ENCODE data around the gene KCNS3. TPM values are rescaled to one million over a fixed set of nuclear protein-coding genes. Genes with fewer than 3 reads are reported as not detected.
A peak's percentile ranks its signal among the peaks of the same experiment; 100 is the strongest.

KCNS3 gene, protein sequence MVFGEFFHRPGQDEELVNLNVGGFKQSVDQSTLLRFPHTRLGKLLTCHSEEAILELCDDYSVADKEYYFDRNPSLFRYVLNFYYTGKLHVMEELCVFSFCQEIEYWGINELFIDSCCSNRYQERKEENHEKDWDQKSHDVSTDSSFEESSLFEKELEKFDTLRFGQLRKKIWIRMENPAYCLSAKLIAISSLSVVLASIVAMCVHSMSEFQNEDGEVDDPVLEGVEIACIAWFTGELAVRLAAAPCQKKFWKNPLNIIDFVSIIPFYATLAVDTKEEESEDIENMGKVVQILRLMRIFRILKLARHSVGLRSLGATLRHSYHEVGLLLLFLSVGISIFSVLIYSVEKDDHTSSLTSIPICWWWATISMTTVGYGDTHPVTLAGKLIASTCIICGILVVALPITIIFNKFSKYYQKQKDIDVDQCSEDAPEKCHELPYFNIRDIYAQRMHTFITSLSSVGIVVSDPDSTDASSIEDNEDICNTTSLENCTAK
- total RNA-seq, result not detected

DNA sequence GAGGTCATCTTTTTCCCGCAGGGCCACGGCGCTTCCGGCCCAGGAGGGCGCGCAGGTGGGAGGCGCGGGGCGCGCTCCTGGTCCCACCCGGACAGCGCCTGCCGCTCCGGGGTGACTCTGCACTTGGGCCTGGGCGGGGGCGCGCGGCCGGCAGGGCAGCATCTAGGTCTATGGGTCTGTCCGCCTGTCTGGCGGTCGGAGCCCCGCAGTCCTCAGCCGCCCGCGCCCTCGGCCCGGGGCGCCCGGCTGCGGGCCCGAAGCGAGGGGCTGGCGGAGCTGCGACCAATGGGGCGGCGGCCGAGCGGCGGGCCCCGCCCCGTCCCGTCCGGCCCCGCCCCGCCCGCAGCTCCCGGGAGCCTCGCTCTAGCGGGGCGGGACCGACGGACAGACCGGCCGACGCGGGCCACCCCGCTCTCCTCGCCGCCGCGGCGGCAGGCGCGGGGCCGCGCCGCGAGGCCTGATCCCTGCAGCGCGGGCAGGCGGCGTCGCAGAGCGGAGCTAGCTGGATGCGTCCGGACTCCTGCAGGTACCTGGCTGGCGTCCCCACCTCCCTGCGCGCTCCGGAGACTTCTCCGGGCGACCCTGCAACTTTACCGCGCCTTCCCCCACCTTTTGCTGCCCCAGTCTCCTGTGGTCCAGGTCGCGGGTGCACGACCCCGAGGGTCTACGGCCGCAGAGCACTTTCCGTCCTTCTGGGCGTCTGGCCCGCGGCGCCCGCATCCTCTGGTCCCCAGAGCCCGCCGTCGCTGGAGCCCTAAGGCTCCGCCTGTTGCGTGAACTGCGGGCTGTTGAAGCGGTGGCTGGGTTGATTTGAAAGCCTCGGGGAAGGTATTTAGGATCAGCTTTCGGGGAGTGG is at the start of gene KCNS3:
TSS of gene KCNS3 (plus strand) at position 387 of the 856 bp plus-strand sequence. CDS start 52,342 bp downstream, outside the sequence.
- Mint-ChIP-seq H3K9me3 (peaks cover 0 to 2% of the 10 kb centered on the region in 2 donors), H3K27ac (no peak within 1 kb of the TSS), H3K4me3 (peak within 1 kb of the TSS; percentile 82 to 87), H3K27me3 (ENCODE audit: low read depth) (peaks cover 87% of the 10 kb centered on the region), H3K4me1 (ENCODE audit: low read depth) (peaks cover 8% of the 10 kb centered on the region), H3K36me3 (ENCODE audit: insufficient read depth in 2 of 2) (no peaks in the 10 kb centered on the region)
- peak; percentile 4 to 23 for DNase-seq
- peak; percentile 82 to 86 for ATAC-seq (replicated peaks in 1 of 2)

DNA sequence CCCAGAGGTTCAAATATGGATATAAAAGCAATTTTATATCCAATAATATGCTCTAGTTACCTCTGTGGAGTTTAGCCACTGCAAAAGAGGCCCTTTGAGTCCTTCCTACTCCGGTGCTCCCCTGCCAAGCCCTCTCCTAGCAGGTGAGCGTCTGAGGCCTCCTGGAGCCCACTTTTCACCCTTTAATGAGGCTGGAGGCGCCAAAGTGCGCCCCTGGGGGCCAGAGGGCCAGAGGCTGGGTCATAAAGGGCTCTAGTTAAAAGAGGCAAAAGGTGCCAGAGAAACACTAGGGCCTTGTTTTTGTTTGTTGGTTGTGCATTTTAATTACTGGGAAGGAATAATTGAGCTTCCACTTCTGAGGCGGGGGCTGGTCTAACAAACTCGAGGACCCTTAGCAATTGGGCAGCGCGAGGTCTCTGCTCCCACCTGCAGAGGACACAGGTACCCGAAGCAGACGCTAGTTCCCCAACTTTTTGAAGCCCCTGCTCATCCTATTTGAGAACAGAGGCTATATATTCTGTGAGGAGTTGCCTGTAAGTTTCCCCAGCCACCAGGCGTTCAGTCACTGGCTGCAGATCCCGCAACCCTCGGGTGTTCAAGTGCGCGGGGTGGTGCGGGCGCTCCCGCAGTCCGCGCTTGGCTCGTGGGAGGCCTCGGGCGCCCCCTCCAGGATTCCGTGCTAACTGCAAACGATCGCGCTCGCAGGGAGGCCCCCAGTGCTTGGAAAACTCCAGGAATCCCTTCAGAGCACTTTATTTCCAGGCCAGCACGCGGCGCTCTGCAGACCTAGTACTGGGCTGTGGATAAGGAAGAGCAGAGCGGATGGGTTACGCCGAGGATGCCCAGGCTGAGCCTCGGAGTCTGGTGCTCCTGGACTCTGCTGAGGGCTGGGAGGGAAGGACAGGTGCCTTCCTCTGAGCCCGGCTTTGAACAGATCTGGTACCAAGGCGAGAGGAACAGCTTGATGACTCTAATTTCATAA is 48.1 kb upstream of the KCNS3 start:
- H3K9me3 Mint-ChIP-seq, result no peaks in the 10 kb centered on the region
- peak overlapping the region; percentile 17 to 33 for H3K4me3 Mint-ChIP-seq
- H3K4me1 Mint-ChIP-seq (ENCODE audit: low read depth), result peaks cover 5% of the 10 kb centered on the region
- H3K27me3 Mint-ChIP-seq (ENCODE audit: low read depth), result peaks cover 42% of the 10 kb centered on the region
- DNase-seq, result peak; percentile 47 to 66
- no peak overlapping the region for H3K27ac Mint-ChIP-seq
- ATAC-seq (replicated peaks in 1 of 2), result peak; percentile 54 to 66
- no peaks in the 10 kb centered on the region for H3K36me3 Mint-ChIP-seq (ENCODE audit: insufficient read depth in 2 of 2)

DNA sequence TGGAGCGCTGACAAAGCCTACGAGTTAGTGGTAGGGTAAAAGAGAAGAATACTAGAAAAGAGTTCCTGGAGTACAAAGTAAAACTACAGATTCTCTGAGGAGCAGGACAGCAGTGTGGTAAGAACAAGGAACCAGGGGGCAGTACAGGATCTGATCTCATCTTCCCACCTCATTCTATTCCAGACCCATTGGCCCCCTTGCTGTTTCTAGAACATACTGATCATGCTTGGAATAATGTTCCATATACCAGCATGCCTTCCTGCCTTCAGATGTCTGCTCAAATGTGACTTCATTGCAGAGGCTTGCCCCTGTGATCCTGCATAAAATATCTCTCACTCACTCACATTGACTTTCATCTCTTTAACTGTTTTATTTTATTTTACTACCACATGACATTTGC is 43.0 kb upstream of the KCNS3 start:
- no peak overlapping the region for H3K27ac Mint-ChIP-seq
- peaks cover 16% of the 10 kb centered on the region for H3K27me3 Mint-ChIP-seq (ENCODE audit: low read depth)
- H3K4me1 Mint-ChIP-seq (ENCODE audit: low read depth), result peaks cover 3% of the 10 kb centered on the region
- no peak overlapping the region for H3K4me3 Mint-ChIP-seq
- no peaks in the 10 kb centered on the region for H3K9me3 Mint-ChIP-seq
- ATAC-seq (replicated peaks in 1 of 2) (no peak), DNase-seq (no peak)
- H3K36me3 Mint-ChIP-seq (ENCODE audit: insufficient read depth in 2 of 2), result no peaks in the 10 kb centered on the region

DNA sequence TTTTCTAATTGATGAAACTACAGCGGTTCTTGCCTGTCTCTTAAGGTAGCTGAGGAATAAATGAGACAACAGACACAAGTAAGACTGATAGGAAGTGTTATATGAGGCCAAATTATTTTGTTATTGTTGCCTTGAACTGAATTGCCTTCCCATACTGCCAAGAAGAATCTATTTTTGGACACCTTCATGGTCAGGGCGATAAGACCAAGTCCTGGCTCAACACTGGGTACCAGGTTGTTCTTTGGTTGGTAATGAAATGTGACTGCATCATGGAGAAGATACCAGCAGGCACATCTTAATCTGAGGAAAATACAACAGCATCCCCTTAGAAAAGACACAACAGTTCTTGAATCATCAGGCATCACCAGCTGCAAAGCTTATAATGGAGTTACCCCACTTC is 38.5 kb upstream of the KCNS3 start:
- Mint-ChIP-seq H3K9me3 (no peaks in the 10 kb centered on the region), H3K4me1 (ENCODE audit: low read depth) (no peaks in the 10 kb centered on the region), H3K4me3 (no peak overlapping the region), H3K27ac (no peak overlapping the region), H3K36me3 (ENCODE audit: insufficient read depth in 2 of 2) (no peaks in the 10 kb centered on the region), H3K27me3 (ENCODE audit: low read depth) (peaks cover 8% of the 10 kb centered on the region)
- ATAC-seq (replicated peaks in 1 of 2), result no peak
- no peak for DNase-seq

DNA sequence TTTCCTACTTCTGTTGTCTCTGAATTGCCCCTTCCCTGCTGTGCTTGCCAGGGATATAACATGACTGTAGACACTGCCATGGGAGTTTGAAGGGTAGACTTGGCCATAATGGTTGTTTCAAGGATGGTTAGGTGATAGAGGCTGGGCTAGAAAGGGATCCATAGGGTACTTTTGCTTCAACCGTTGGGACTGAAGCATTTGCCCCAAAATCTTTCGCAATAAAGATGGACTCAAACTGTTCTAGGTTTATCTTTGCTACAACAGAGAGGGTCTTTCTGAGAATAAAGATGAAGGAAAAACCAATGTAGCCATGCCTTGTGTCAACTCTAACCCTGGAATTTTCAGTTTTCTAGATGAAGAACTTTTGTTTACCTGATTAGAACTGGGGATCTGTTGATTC is 35.0 kb upstream of the KCNS3 start:
- ATAC-seq (replicated peaks in 1 of 2) (no peak), DNase-seq (no peak)
- Mint-ChIP-seq H3K4me1 (ENCODE audit: low read depth) (no peaks in the 10 kb centered on the region), H3K27ac (no peak overlapping the region), H3K36me3 (ENCODE audit: insufficient read depth in 2 of 2) (no peaks in the 10 kb centered on the region), H3K27me3 (ENCODE audit: low read depth) (peaks cover 8% of the 10 kb centered on the region), H3K9me3 (no peaks in the 10 kb centered on the region), H3K4me3 (no peak overlapping the region)

DNA sequence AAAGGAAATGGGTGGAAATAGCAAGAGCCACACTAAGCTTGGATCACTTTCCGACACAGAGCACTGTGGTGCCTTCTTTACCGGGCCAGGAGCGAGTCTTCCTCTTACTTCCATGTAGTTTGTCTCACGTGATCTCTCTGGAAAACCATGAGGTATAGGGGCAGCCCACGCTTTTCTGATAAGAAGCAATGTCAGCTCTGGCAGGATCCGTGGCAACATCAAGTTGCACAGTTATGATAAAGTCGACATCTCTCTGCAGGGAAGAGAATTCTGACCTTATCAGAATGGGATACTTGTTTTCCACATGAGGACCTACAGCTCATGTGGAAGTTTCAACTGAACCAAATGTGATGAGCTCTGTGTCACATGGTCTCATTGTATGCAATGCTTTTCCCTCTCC is 32.7 kb upstream of the KCNS3 start:
- ATAC-seq (replicated peaks in 1 of 2) (no peak), DNase-seq (no peak)
- Mint-ChIP-seq H3K9me3 (no peaks in the 10 kb centered on the region), H3K27ac (no peak overlapping the region), H3K4me3 (no peak overlapping the region), H3K36me3 (ENCODE audit: insufficient read depth in 2 of 2) (no peaks in the 10 kb centered on the region), H3K4me1 (ENCODE audit: low read depth) (no peaks in the 10 kb centered on the region), H3K27me3 (ENCODE audit: low read depth) (peaks cover 8% of the 10 kb centered on the region)

DNA sequence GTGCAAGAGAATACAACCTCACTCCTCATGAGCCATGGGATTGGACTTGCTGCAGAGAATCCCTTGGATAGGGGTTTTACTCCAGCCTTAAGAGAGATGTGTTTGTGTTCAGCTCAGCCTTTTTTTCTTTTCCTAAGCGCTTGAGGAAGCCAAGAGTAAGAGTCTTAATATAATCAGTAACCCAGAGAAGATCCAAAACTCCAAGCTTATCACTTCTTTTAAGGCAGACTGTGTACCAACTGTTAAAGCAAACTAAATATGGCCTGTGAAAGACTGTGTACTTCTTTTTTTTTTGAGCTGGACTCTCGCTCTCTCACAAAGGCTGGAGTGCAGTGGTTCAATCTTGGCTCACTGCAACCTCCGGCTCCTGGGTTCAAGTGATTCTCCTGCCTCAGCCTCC is 31.8 kb upstream of the KCNS3 start:
- no peaks in the 10 kb centered on the region for H3K4me1 Mint-ChIP-seq (ENCODE audit: low read depth)
- no peak overlapping the region for H3K27ac Mint-ChIP-seq
- H3K27me3 Mint-ChIP-seq (ENCODE audit: low read depth), result peaks cover 8% of the 10 kb centered on the region
- no peaks in the 10 kb centered on the region for H3K36me3 Mint-ChIP-seq (ENCODE audit: insufficient read depth in 2 of 2)
- ATAC-seq (replicated peaks in 1 of 2), result no peak
- H3K4me3 Mint-ChIP-seq, result no peak overlapping the region
- no peak for DNase-seq
- H3K9me3 Mint-ChIP-seq, result no peaks in the 10 kb centered on the region

DNA sequence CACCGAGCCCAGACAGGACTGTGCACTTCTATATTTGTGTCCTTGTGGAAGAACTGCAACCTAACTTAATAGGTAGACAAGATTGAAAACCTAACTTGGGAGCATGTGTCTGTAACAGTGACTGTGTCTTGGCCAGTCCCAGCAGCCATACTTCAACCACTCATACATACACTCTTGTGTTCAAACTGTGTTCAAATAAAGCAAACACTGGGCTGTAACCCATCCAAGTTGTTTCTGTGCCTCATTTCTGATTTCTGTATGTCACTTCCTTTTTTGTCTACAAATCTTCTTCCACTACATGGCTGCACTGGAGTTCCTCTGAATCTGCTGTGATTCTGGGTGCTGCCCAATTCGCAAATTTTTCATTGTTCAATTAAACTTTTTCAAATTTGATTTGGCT is 31.2 kb upstream of the KCNS3 start:
- H3K36me3 Mint-ChIP-seq (ENCODE audit: insufficient read depth in 2 of 2), result no peaks in the 10 kb centered on the region

DNA sequence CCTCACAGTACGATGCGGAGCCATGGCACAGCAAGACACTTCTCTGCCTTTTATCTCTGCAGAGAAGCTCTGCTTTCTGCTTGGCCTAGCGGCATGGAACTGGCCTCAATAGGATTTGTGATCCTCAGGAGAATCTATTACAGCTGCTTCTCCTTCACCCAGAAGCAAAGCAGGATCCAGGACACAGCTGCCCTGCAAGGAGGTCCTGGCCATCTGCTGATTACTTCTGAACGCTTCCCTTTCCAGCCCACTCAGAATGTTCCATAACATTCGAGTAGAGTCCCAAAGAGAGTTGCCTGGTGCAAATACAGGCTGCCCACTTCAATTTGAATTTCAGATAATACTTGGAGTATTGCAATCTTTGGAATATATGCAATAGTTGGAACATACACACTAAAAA is 29.2 kb upstream of the KCNS3 start:
- DNase-seq (no peak), ATAC-seq (replicated peaks in 1 of 2) (no peak)
- Mint-ChIP-seq H3K27me3 (ENCODE audit: low read depth) (no peaks in the 10 kb centered on the region), H3K9me3 (no peaks in the 10 kb centered on the region), H3K4me1 (ENCODE audit: low read depth) (no peaks in the 10 kb centered on the region), H3K4me3 (no peak overlapping the region), H3K27ac (no peak overlapping the region), H3K36me3 (ENCODE audit: insufficient read depth in 2 of 2) (no peaks in the 10 kb centered on the region)

More for the DNA sequence above, 31.2 kb upstream of the KCNS3 start:
- Mint-ChIP-seq H3K4me3 (no peak overlapping the region), H3K9me3 (no peaks in the 10 kb centered on the region), H3K27ac (no peak overlapping the region), H3K4me1 (ENCODE audit: low read depth) (no peaks in the 10 kb centered on the region), H3K27me3 (ENCODE audit: low read depth) (peaks cover 8% of the 10 kb centered on the region)
- DNase-seq (no peak), ATAC-seq (replicated peaks in 1 of 2) (no peak)

DNA sequence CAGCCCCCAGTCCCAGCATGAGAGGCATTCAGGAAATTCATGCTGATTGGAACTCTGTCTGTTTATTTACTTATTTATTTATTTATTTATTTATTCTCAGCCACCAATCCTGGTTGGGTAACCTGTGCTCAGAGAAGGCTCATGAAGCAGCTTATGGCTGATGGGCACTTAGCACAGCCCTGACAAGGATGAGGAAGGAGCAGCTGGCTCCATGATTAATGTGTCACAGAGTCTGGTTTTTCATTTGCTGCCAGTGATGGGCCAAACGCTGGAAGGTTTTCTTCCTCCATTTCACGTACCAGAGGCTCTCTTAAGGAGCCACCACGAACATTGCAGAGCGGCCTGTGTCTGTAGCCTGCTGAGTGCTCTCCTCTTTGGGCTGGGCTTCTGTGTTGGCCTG is 28.3 kb upstream of the KCNS3 start:
- no peaks in the 10 kb centered on the region for H3K9me3 Mint-ChIP-seq
- no peaks in the 10 kb centered on the region for H3K4me1 Mint-ChIP-seq (ENCODE audit: low read depth)
- DNase-seq, result no peak
- no peak for ATAC-seq (replicated peaks in 1 of 2)
- H3K27ac Mint-ChIP-seq, result no peak overlapping the region
- no peaks in the 10 kb centered on the region for H3K36me3 Mint-ChIP-seq (ENCODE audit: insufficient read depth in 2 of 2)
- H3K4me3 Mint-ChIP-seq, result no peak overlapping the region
- H3K27me3 Mint-ChIP-seq (ENCODE audit: low read depth), result no peaks in the 10 kb centered on the region

DNA sequence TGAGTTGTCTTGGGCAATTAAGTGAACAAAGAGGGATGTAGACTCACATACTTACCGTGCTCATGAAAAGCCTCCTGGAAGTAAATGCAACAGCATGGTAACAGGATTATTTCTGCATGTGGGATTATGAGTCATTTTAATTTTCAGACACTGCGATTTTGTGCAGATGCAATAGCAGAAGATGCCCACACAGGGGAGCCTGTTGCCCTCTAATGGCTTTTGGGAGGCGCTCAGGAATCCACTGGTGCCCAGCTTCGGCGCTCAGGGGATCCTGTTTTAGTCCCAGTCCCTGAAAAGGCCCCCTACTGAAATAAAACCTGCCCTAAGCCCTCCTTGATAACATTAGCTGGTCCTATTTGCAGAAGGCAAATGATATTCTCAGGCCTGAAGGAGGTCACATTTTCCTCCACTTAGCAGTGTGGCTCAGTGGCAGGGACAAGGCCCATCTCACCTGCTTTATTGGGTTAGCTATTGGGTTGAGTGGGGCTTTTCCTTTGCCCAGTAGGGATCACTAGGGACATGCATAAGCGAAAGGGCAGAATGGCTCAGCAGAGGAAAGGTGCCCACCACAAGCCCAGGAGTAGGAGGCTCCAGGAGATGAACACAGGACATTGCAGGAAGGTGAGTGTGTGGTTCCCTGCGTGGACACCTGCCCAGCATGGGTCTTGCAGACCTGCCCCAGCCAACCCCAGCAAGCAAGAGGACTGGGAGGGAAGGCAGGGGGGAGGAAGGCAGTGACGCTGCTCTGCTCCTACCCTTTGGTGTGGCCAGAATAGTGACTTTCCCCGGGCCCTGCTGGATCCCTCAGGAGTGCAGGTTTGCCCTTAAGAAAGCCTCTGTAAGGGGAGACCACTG is 26.5 kb upstream of the KCNS3 start:
- peaks cover 0 to 3% of the 10 kb centered on the region in 2 donors for H3K9me3 Mint-ChIP-seq
- H3K27me3 Mint-ChIP-seq (ENCODE audit: low read depth), result peaks cover 9% of the 10 kb centered on the region
- H3K27ac Mint-ChIP-seq, result no peak overlapping the region
- H3K4me3 Mint-ChIP-seq, result no peak overlapping the region
- H3K36me3 Mint-ChIP-seq (ENCODE audit: insufficient read depth in 2 of 2), result no peaks in the 10 kb centered on the region
- no peaks in the 10 kb centered on the region for H3K4me1 Mint-ChIP-seq (ENCODE audit: low read depth)
- peak; percentile 31 to 36 for DNase-seq
- ATAC-seq (replicated peaks in 1 of 2), result peak in 1 of 2 donors; percentile 30

DNA sequence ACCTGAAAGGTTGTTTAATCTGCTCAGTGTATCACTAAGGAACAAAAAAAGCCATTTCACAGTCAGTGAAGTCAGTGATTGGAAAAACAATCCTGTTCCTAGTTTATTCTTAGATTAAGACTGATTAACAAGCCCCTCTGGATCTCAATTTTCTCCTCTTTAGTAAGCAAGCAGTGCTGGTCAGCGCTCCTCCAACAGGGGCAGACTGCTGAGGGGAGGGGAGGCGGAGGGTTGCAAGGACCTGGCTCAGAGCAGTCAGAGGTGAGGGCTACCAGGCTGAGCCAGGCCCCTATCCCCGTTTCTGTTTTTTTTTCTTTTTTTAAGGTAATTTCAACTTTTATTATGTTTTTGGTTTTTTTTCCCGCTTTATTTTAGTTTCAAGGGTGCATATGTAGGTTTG is 24.7 kb upstream of the KCNS3 start:
- no peak overlapping the region for H3K27ac Mint-ChIP-seq
- H3K4me1 Mint-ChIP-seq (ENCODE audit: low read depth), result no peaks in the 10 kb centered on the region
- no peak for ATAC-seq (replicated peaks in 1 of 2)
- no peak for DNase-seq
- no peaks in the 10 kb centered on the region for H3K36me3 Mint-ChIP-seq (ENCODE audit: insufficient read depth in 2 of 2)
- no peak overlapping the region for H3K4me3 Mint-ChIP-seq
- peaks cover 0 to 3% of the 10 kb centered on the region in 2 donors for H3K9me3 Mint-ChIP-seq
- H3K27me3 Mint-ChIP-seq (ENCODE audit: low read depth), result peaks cover 23% of the 10 kb centered on the region

Data from activated T-cell treated with anti-CD3 and anti-CD28 coated beads, Interleukin-2, amount 50 U/mL, for 72 hours (primary cell).